ENCODE measurements around the gene APC2.

The APC2 gene

DNA sequence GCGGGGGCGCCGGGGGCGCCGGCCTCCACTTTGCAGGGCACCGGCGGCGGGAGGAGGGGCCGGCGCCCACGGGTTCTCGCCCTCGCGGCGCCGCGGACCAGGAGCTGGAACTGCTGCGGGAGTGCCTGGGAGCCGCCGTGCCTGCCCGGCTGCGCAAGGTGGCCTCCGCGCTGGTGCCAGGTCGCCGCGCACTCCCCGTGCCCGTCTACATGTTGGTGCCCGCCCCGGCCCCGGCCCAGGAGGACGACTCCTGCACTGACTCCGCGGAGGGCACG lies 17.2 kb downstream of the APC2 start:
- TF ChIP-seq, protein P1, sequence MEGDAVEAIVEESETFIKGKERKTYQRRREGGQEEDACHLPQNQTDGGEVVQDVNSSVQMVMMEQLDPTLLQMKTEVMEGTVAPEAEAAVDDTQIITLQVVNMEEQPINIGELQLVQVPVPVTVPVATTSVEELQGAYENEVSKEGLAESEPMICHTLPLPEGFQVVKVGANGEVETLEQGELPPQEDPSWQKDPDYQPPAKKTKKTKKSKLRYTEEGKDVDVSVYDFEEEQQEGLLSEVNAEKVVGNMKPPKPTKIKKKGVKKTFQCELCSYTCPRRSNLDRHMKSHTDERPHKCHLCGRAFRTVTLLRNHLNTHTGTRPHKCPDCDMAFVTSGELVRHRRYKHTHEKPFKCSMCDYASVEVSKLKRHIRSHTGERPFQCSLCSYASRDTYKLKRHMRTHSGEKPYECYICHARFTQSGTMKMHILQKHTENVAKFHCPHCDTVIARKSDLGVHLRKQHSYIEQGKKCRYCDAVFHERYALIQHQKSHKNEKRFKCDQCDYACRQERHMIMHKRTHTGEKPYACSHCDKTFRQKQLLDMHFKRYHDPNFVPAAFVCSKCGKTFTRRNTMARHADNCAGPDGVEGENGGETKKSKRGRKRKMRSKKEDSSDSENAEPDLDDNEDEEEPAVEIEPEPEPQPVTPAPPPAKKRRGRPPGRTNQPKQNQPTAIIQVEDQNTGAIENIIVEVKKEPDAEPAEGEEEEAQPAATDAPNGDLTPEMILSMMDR (IDR thresholded peaks at IDR 0.05; ENCODE audit: control insufficient read depth, insufficient read depth, low read depth, low read length, missing control alignments), result no peak
- H3K4me3 ChIP-seq (ENCODE audit: control insufficient read depth, low read depth, low read length), result no peak overlapping the region
- no peak for DNase-seq (ENCODE audit: low read depth)

DNA sequence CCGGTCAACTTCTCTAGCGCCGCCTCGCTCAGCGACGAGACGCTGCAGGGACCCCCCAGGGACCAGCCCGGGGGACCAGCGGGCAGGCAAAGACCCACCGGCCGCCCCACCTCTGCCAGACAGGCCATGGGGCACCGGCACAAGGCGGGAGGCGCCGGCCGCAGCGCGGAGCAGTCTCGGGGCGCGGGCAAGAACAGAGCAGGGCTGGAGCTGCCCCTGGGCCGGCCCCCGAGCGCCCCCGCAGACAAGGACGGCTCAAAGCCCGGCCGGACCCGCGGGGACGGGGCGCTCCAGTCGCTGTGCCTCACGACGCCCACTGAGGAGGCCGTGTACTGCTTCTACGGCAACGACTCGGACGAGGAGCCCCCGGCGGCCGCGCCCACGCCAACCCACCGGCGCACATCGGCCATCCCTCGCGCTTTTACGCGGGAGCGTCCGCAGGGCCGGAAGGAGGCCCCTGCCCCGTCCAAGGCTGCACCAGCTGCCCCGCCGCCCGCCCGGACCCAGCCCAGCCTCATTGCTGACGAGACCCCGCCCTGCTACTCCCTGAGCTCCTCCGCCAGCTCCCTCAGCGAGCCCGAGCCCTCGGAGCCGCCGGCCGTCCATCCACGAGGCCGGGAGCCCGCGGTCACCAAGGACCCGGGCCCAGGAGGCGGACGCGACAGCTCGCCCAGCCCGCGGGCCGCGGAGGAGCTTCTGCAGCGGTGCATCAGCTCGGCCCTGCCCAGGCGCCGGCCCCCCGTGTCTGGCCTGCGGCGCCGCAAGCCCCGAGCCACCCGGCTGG lies 17.8 kb downstream of the APC2 start:
- no peak overlapping the region for H3K4me3 ChIP-seq (ENCODE audit: control insufficient read depth, low read depth, low read length)
- TF ChIP-seq, protein P1 (IDR thresholded peaks at IDR 0.05; ENCODE audit: control insufficient read depth, insufficient read depth, low read depth, low read length, missing control alignments), result no peak
- no peak for DNase-seq (ENCODE audit: low read depth)

GRCh38 chr19:1468274-1468820 lies 18.4 kb downstream of the APC2 start:
- TF ChIP-seq, protein P1 (IDR thresholded peaks at IDR 0.05; ENCODE audit: control insufficient read depth, insufficient read depth, low read depth, low read length, missing control alignments), result no peak
- H3K4me3 ChIP-seq (ENCODE audit: control insufficient read depth, low read depth, low read length), result peak overlapping the region; percentile 13
- no peak for DNase-seq (ENCODE audit: low read depth)

DNA sequence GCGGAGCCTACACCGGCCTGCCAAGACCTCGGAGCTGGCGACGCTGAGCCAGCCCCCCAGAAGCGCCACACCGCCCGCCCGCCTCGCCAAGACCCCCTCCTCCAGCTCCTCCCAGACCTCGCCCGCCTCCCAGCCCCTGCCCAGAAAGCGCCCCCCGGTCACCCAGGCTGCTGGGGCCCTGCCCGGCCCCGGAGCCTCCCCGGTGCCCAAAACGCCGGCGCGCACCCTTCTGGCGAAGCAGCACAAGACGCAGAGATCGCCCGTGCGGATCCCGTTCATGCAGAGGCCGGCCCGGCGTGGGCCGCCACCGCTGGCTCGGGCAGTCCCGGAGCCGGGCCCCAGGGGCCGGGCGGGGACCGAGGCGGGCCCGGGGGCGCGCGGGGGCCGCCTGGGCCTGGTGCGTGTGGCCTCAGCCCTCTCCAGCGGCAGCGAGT lies 18.9 kb downstream of the APC2 start:
- TF ChIP-seq, protein P1 (IDR thresholded peaks at IDR 0.05; ENCODE audit: control insufficient read depth, insufficient read depth, low read depth, low read length, missing control alignments), result no peak
- H3K4me3 ChIP-seq (ENCODE audit: control insufficient read depth, low read depth, low read length), result peak overlapping the region; percentile 18
- DNase-seq (ENCODE audit: low read depth), result no peak

DNA sequence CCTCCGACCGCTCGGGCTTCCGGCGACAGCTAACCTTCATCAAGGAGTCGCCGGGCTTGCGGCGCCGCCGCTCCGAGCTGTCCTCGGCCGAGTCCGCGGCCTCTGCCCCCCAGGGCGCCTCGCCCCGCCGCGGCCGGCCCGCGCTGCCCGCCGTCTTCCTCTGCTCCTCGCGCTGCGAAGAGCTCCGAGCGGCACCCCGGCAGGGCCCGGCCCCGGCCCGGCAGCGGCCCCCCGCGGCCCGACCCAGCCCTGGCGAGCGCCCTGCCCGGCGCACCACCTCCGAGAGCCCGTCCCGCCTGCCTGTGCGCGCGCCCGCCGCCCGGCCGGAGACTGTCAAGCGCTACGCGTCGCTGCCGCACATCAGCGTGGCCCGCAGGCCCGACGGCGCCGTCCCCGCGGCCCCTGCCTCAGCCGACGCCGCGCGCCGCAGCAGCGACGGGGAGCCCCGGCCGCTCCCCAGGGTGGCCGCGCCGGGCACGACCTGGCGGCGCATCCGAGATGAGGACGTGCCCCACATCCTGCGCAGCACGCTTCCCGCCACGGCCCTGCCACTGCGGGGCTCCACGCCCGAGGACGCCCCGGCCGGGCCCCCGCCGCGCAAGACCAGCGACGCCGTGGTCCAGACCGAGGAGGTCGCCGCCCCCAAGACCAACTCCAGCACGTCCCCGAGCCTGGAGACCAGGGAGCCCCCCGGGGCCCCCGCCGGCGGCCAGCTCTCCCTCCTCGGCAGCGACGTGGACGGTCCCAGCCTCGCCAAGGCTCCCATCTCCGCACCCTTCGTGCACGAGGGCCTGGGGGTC lies 19.5 kb downstream of the APC2 start:
- peak overlapping the region; percentile 40 for H3K4me3 ChIP-seq (ENCODE audit: control insufficient read depth, low read depth, low read length)

GRCh38 chr19:1470055-1470304 lies 20.1 kb downstream of the APC2 start:
- TF ChIP-seq, protein P1 (IDR thresholded peaks at IDR 0.05; ENCODE audit: control insufficient read depth, insufficient read depth, low read depth, low read length, missing control alignments), result no peak
- DNase-seq (ENCODE audit: low read depth), result no peak
- peak overlapping the region; percentile 40 for H3K4me3 ChIP-seq (ENCODE audit: control insufficient read depth, low read depth, low read length)

More for the DNA sequence above, 19.5 kb downstream of the APC2 start:
- no peak for DNase-seq (ENCODE audit: low read depth)
- TF ChIP-seq, protein P1 (IDR thresholded peaks at IDR 0.05; ENCODE audit: control insufficient read depth, insufficient read depth, low read depth, low read length, missing control alignments), result no peak
